LNCAP (cell line): ENCODE measurements around the gene IL4R.

Experiments
- TF ChIP-seq, protein P1 (sequence below): fragments of 450-650 bp; IDR thresholded peaks from 2 replicates; pipeline ENCODE4 v1.5.1; 2017; ENCODE audit warnings: mild to moderate bottlenecking

IL4R gene

DNA sequence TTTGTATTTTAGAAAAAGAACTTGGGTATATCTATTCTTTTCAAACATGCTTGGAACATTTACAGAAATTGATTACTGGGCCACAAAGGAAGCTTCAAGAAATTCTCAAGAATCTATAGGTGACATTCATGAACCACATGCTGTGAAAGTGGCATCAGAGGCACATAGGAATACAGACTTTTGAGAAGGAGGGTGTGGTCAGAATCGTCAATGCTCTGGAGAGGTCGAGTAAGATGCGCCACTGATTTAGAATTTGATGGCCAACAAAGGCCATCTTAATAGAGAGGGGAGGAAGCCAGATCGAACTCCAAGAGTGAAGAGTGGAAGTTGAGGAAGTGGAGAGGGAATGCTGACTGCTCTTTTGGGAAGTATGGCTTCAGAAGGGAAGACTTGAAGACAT is 41.7 kb upstream of the IL4R start:
- TF ChIP-seq, protein P1, sequence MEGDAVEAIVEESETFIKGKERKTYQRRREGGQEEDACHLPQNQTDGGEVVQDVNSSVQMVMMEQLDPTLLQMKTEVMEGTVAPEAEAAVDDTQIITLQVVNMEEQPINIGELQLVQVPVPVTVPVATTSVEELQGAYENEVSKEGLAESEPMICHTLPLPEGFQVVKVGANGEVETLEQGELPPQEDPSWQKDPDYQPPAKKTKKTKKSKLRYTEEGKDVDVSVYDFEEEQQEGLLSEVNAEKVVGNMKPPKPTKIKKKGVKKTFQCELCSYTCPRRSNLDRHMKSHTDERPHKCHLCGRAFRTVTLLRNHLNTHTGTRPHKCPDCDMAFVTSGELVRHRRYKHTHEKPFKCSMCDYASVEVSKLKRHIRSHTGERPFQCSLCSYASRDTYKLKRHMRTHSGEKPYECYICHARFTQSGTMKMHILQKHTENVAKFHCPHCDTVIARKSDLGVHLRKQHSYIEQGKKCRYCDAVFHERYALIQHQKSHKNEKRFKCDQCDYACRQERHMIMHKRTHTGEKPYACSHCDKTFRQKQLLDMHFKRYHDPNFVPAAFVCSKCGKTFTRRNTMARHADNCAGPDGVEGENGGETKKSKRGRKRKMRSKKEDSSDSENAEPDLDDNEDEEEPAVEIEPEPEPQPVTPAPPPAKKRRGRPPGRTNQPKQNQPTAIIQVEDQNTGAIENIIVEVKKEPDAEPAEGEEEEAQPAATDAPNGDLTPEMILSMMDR: no peak

DNA sequence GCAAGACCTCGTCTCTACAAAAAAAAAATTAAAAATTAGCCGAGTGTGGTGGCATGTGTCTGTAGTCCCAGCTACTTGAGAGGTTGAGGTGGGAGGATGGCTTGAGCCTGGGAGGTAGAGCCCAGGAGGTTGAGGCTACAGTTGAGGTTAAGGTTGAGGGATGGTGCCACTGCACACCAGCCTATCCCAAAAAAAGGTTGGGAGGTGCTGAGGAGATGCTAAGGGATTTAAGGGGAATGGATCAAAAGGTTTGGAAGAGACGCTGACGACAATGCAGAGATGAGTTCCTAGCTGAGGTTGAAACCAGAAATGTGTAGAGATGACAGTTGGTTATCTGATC is 40.5 kb upstream of the IL4R start:
- TF ChIP-seq, protein P1: no peak

DNA sequence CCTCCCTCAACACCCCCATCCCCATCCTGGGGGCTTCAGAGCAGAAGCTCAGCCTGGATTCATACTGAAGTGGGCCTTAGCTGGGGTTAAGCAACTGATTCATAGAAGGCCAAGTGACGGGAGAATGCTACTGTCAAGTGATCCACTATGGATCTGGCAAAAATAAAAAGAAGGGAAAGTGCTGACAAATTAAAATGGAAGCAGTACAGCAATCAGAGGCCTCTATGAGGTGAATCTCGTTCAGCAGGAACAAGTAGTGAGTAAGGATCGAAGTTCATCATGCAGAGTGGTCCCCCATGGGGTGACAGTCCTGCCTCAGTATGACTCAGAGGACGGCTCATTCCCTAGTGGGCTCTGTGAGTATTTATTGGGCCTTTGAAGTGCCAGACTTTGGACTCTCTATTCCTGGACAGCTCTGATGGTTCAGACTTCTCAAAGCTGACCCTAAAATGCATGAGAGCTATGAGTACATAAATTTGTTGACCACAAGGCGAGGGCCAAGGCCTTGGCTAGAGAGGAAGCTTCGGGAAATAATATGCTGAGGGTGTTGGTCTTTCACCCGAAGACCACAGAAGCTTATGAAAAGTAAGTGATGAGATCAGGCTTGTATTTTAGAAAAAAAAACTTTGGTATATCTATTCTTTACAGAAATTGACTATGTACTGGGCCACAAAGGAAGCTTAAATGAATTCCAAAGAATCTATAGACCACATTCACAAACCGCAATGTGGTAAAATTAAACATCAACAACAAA is 39.9 kb upstream of the IL4R start:
- TF ChIP-seq, protein P1: no peak

DNA sequence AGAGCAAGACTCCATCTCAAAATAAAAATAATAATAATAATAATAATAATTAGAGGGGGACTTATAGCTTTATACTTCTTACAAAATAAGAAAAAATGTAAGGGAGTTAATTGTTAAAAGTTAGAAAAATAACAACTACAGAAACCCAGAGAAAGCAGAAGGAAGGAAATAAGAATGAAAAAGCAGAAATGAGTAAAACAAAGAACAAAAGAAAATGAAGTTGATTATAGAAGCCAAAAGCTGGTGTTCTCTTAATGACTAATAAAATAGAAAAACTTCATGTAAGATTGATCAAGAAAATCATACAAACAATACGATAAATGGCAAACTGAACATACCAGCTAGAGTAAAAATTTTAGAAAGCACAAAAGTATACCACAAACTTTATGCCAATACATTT is 38.4 kb upstream of the IL4R start:
- TF ChIP-seq, protein P1: no peak

DNA sequence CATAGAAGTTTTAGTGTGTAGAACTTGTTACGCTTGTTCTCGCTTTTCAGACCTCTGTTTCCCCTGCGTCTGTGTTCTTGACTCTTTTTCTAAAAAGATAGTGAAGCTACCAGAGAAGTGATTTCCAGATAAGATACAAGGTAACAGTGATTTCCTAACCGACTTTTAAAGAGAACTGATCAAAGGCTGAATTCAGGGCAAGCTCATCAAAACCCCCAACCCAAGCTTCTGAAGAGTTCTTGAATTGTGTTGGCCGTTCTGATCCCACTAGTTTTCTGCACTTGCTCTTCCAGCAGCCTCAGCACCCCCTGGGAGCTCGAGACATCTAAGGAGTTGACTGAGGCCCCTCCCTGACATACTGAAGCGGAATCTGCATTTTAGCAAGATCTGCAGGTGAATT is 32.5 kb upstream of the IL4R start:
- TF ChIP-seq, protein P1: no peak

DNA sequence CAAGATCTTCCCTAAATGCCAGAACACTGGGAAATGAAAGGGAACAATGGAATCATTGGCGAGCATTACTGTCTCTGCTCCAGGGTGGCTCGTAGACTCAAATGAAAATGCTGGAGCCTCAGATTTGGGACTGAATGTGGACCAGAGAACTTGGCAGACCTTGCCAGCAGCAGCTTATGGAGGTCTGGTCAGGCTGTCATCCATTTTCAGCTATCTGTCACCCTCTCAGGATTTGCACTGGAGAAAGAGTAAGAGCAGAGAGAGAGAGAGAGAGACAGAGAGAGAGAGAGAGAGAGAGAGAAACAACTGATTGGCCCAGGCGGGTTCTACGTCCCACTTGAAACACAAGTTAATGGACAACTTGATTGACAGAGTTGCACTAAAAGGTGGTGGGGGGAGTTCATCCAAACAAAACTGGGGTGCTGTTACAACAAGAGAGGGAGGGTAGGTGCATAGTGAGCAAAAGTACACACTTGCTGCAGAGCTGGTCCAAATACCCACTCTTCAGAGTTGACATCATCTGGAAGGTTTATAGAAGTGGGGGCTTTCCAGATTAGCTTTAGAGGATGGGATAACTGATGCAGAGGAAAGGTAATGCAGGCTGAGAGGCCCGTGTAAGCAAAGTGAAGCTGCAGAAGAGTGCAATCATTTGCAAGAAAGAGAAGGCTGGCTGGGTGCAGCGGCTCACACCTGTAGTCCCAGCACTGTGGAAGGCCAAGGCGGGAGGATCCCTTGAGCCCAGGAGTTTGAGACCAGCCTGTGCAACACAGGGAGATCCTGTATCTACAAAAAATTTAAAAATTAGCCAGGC is 28.7 kb upstream of the IL4R start:
- TF ChIP-seq, protein P1: no peak

DNA sequence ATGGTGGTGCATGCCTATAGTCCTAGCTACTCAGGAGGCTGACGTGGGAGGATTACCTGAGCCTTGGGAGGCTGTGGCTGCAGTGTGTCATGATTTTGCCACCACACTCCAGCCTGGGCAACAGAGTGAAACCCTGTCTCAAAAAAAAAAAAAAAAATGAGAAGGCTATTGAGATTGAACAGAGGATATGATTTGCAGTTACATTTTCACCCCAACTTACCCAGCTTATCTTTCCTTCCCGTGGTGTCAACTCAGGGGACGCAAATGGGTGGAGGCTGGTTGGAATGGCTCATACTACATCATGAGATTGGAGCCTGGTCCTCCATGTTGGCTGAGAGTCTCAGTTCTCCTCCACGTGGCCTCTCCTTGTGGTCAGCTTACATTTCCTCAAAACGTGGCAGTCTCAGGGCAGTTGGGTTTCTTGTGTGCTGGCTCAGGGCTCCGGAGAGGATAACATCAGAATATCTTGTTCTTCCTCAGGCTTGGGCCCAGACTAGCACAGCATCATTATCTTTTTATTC is 28.0 kb upstream of the IL4R start:
- TF ChIP-seq, protein P1: no peak
